ENCODE results near the gene SPRED2.

Gene SPRED2

DNA sequence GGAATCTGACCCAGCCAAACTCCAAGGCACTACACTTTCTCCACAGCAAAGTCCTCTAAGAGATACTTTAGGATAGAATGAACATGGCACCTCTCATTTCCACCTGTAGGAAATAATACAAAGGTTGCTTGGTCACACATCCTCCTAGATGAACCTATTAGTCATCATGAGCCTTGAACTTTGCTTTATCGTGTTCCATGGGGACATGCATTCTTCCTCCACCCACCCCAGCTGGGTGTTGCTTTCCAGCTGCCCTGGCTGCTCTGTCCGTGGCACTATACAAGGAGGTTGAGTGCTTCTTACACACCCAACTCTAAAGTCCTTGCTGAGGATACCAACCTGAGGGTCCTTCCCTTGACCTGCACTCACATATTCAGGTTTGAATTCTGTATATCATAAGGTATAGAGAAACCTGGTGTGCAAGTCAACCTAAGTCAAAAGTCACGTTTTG is 52.7 kb downstream of the SPRED2 start:
- Histone ChIP-seq H3K4me3 (ENCODE audit: insufficient read depth, low read depth, low read length) (no peak overlapping the region), H3K4me1 (ENCODE audit: control insufficient read depth, insufficient read depth, low read length) (peaks cover 12% of the 10 kb centered on the region), H3K27me3 (ENCODE audit: control insufficient read depth, insufficient read depth, low read length, poor library complexity, severe bottlenecking) (no peaks in the 10 kb centered on the region), H3K9me3 (ENCODE audit: control insufficient read depth, low read length) (no peaks in the 10 kb centered on the region), H3K36me3 (ENCODE audit: control insufficient read depth, insufficient read depth, low read length) (no peaks in the 10 kb centered on the region), H3K27ac (ENCODE audit: insufficient read depth, low read depth, low read length, poor library complexity, severe bottlenecking) (no peak overlapping the region)
- 92 to 99% methylated on average over 3 of the region's 3 CpGs for WGBS, 2 experiments

DNA sequence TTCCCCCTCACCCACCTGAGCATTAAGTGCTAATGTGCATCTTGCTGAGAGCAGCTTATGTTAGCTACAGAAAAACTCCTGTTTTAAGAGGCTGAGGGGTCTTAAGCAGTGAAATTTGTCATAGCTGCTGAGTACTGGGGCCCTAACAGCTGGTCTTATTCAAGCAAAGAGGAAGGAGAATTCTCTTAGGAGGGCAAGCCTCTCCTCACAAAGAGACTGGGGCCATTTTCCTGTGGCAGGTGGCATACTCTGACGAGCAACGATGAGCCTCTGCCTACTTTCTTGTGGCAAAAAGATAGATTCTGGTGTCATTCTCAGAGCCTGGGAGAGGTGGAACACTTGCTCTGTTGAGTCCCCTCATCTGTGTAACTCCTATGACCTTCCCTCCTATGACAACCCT is 53.2 kb downstream of the SPRED2 start:
- Histone ChIP-seq H3K4me3 (ENCODE audit: insufficient read depth, low read depth, low read length) (no peak overlapping the region), H3K4me1 (ENCODE audit: control insufficient read depth, insufficient read depth, low read length) (peaks cover 12% of the 10 kb centered on the region), H3K9me3 (ENCODE audit: control insufficient read depth, low read length) (no peaks in the 10 kb centered on the region), H3K36me3 (ENCODE audit: control insufficient read depth, insufficient read depth, low read length) (no peaks in the 10 kb centered on the region), H3K27ac (ENCODE audit: insufficient read depth, low read depth, low read length, poor library complexity, severe bottlenecking) (no peak overlapping the region), H3K27me3 (ENCODE audit: control insufficient read depth, insufficient read depth, low read length, poor library complexity, severe bottlenecking) (no peaks in the 10 kb centered on the region)
- WGBS, 2 experiments = 87 to 90% methylated on average over 2 of the region's 2 CpGs

DNA sequence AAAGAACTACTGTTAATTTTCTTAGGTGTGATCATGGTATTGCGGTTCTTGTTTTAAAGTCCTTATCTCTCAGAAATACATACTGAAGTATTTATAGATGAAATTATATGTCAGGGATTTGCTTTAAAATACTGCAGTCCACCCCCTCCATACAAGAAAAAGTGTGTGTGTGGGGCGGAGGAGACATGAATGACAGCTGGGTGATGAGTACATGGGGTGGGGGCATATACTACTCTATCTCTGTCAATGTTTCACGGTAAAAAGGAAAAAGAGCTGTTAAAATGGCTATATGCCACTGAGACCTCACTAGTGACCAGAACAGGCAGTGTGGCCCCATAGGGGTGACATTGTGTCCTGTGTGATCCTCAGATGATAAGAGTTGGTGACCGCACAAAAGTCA is 54.1 kb downstream of the SPRED2 start:
- 84 to 91% methylated on average over 3 of the region's 4 CpGs for WGBS, 2 experiments
- Histone ChIP-seq H3K4me3 (ENCODE audit: insufficient read depth, low read depth, low read length) (no peak overlapping the region), H3K27ac (ENCODE audit: insufficient read depth, low read depth, low read length, poor library complexity, severe bottlenecking) (no peak overlapping the region), H3K9me3 (ENCODE audit: control insufficient read depth, low read length) (no peaks in the 10 kb centered on the region), H3K36me3 (ENCODE audit: control insufficient read depth, insufficient read depth, low read length) (no peaks in the 10 kb centered on the region), H3K27me3 (ENCODE audit: control insufficient read depth, insufficient read depth, low read length, poor library complexity, severe bottlenecking) (no peaks in the 10 kb centered on the region), H3K4me1 (ENCODE audit: control insufficient read depth, insufficient read depth, low read length) (peaks cover 12% of the 10 kb centered on the region)

DNA sequence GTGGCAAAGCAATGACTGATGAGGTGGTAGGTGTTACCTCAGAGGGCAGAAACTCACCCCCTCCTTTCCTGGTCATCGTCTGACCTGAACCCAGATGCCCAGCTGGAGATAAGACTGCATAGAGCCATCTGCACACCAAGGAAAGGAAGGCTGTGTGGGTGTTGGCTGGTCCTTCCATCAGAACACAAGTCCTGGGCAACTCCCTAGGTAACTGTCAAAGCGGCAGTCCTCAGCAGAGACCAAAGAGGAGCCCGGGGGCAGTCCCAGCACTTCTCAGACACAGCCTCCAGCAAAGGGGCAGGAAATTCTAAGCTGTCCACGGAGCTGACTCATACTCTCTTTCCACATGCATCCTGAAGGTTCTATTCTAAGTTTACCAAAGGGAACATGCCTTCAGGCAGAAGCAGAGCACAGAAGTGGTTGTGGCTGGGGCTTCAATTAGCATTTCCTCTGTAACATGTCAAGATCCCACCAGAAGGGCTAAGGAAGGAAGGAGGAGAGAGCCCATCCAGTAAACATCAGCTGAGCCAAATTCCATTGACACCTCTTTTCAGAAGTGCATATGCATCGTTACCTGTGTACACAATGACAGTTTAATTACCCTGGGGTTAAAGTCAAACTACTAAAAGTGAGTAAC is 54.7 kb downstream of the SPRED2 start:
- no peaks in the 10 kb centered on the region for H3K9me3 ChIP-seq (ENCODE audit: control insufficient read depth, low read length)
- H3K27ac ChIP-seq (ENCODE audit: insufficient read depth, low read depth, low read length, poor library complexity, severe bottlenecking) = no peak overlapping the region
- H3K36me3 ChIP-seq (ENCODE audit: control insufficient read depth, insufficient read depth, low read length) = no peaks in the 10 kb centered on the region
- WGBS, 2 experiments = 54 to 57% methylated on average over 4 to 5 of the region's 5 CpGs
- peaks cover 6% of the 10 kb centered on the region for H3K4me1 ChIP-seq (ENCODE audit: control insufficient read depth, insufficient read depth, low read length)
- H3K27me3 ChIP-seq (ENCODE audit: control insufficient read depth, insufficient read depth, low read length, poor library complexity, severe bottlenecking) = no peaks in the 10 kb centered on the region
- no peak overlapping the region for H3K4me3 ChIP-seq (ENCODE audit: insufficient read depth, low read depth, low read length)

DNA sequence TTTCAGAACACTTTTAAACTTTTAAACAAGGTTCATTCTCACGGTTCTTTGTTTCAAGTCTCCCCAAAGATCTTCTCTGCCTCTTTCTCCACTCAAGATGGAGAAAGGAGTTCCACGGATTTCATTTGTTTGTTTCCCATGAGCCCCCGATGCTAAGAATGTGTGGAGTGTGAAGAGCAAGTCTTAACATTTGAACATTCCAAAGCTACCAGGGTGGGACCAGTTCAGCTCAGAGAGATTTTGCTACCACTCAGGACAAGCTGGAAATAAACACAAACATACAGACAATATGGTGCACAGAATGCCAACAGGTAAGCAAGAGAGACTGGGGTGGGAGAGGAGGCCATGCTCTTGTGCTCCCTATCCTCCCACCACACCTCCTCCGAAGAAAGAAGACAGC is 56.7 kb downstream of the SPRED2 start:
- H3K27ac ChIP-seq (ENCODE audit: insufficient read depth, low read depth, low read length, poor library complexity, severe bottlenecking) = no peak overlapping the region
- H3K27me3 ChIP-seq (ENCODE audit: control insufficient read depth, insufficient read depth, low read length, poor library complexity, severe bottlenecking) = no peaks in the 10 kb centered on the region
- H3K36me3 ChIP-seq (ENCODE audit: control insufficient read depth, insufficient read depth, low read length) = no peaks in the 10 kb centered on the region
- H3K4me3 ChIP-seq (ENCODE audit: insufficient read depth, low read depth, low read length) = no peak overlapping the region
- WGBS, 2 experiments = 93% methylated on average over 4 of the region's 4 CpGs
- peaks cover 11% of the 10 kb centered on the region for H3K4me1 ChIP-seq (ENCODE audit: control insufficient read depth, insufficient read depth, low read length)
- H3K9me3 ChIP-seq (ENCODE audit: control insufficient read depth, low read length) = no peaks in the 10 kb centered on the region

DNA sequence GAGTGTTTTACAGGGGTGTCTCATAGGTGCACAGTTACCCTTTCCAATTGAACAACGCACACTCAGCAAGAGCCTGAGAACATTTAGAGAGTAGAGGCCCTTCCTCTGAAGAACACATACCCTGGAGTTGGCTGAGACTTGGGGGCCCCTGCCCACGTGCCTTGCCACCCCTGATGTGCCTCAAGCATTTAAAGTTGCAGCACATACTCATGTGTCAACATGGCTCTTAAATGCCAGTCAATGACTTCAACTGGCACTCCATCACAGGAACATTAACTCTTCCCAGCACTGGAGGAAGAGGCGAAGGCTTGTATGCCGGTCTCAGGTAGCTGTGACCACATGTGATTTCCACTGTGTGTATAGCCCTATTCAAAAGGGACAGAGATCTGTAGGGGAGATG is 57.4 kb downstream of the SPRED2 start:
- Histone ChIP-seq H3K4me3 (ENCODE audit: insufficient read depth, low read depth, low read length) (no peak overlapping the region), H3K9me3 (ENCODE audit: control insufficient read depth, low read length) (no peaks in the 10 kb centered on the region), H3K36me3 (ENCODE audit: control insufficient read depth, insufficient read depth, low read length) (no peaks in the 10 kb centered on the region), H3K27ac (ENCODE audit: insufficient read depth, low read depth, low read length, poor library complexity, severe bottlenecking) (no peak overlapping the region), H3K27me3 (ENCODE audit: control insufficient read depth, insufficient read depth, low read length, poor library complexity, severe bottlenecking) (no peaks in the 10 kb centered on the region), H3K4me1 (ENCODE audit: control insufficient read depth, insufficient read depth, low read length) (peaks cover 13% of the 10 kb centered on the region)
- 92 to 95% methylated on average over 4 of the region's 4 CpGs for WGBS, 2 experiments

DNA sequence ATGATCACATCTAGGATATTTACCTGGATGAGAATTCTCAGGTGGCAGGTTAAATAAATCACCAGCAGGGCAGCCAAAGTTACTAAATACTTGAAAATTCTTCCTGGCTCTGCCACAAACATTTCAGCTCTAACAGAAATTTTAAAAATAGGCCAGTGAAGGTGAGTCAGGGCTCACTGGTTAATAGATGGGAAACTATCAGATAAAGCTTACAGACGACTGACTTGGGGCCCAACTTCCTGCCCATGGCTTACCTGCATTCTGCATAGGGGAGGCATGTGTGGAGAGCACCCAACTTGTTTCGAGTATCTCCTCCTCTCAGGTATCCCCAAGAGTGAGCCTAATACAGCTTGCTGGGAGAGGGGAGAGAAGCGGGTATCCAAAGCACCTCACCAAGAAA is 57.8 kb downstream of the SPRED2 start:
- Histone ChIP-seq H3K36me3 (ENCODE audit: control insufficient read depth, insufficient read depth, low read length) (no peaks in the 10 kb centered on the region), H3K27ac (ENCODE audit: insufficient read depth, low read depth, low read length, poor library complexity, severe bottlenecking) (no peak overlapping the region), H3K27me3 (ENCODE audit: control insufficient read depth, insufficient read depth, low read length, poor library complexity, severe bottlenecking) (no peaks in the 10 kb centered on the region), H3K4me3 (ENCODE audit: insufficient read depth, low read depth, low read length) (no peak overlapping the region), H3K9me3 (ENCODE audit: control insufficient read depth, low read length) (no peaks in the 10 kb centered on the region), H3K4me1 (ENCODE audit: control insufficient read depth, insufficient read depth, low read length) (peaks cover 13% of the 10 kb centered on the region)
- 92 to 98% methylated on average over 3 of the region's 3 CpGs for WGBS, 2 experiments

DNA sequence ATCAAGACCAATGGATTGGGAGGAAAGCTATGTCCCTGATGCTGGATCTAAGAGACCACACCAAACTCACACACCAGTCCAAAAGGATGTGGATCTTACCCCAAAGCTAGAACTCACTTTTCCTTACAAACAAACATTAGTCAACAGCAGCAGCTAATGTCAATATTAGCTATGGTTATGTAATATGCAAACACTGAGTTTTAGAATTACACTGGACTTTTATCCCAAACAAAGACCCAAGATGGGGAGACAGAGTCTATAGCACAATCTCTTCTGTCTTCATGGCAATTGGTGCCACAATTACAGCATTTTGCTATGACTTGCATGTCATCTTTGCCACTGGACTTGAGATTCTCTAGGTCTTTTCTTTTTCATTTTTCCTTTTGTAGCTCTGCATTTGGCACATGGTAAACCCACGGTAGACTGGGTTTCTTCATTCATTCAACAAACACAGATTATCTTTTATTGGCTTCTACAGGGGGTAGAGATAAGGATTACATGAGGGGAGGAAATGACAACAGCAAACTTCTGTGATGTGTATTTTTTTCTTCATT is 59.0 kb downstream of the SPRED2 start:
- H3K36me3 ChIP-seq (ENCODE audit: control insufficient read depth, insufficient read depth, low read length) = no peaks in the 10 kb centered on the region
- H3K9me3 ChIP-seq (ENCODE audit: control insufficient read depth, low read length) = no peaks in the 10 kb centered on the region
- 100% methylated on average over 1 of the region's 1 CpG for WGBS, 2 experiments
- H3K27ac ChIP-seq (ENCODE audit: insufficient read depth, low read depth, low read length, poor library complexity, severe bottlenecking) = no peak overlapping the region
- H3K4me3 ChIP-seq (ENCODE audit: insufficient read depth, low read depth, low read length) = no peak overlapping the region
- H3K4me1 ChIP-seq (ENCODE audit: control insufficient read depth, insufficient read depth, low read length) = peaks cover 13% of the 10 kb centered on the region
- no peaks in the 10 kb centered on the region for H3K27me3 ChIP-seq (ENCODE audit: control insufficient read depth, insufficient read depth, low read length, poor library complexity, severe bottlenecking)

DNA sequence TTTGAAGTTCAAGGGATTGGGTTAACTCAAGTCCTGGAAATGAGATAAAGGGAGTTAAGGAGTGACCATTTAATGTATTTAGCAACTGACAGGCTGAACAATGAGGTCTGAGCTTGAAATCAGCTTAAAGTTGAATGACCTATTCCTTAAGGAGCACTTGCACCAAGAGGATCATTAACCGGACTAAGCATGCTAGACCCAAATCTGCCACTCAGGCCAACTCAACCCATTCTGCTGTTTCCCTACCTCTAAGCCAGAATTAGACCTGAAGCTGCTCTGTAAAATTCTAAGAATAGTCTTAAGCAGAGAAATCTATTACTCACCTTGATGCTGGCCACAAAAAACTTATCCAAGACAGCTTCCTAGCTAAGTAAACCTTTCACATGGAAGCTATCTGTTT is 59.8 kb downstream of the SPRED2 start:
- no peaks in the 10 kb centered on the region for H3K36me3 ChIP-seq (ENCODE audit: control insufficient read depth, insufficient read depth, low read length)
- WGBS, 2 experiments = 93% methylated on average over 1 of the region's 1 CpG
- H3K27me3 ChIP-seq (ENCODE audit: control insufficient read depth, insufficient read depth, low read length, poor library complexity, severe bottlenecking) = no peaks in the 10 kb centered on the region
- H3K4me3 ChIP-seq (ENCODE audit: insufficient read depth, low read depth, low read length) = no peak overlapping the region
- no peaks in the 10 kb centered on the region for H3K9me3 ChIP-seq (ENCODE audit: control insufficient read depth, low read length)
- H3K27ac ChIP-seq (ENCODE audit: insufficient read depth, low read depth, low read length, poor library complexity, severe bottlenecking) = no peak overlapping the region
- peaks cover 8% of the 10 kb centered on the region for H3K4me1 ChIP-seq (ENCODE audit: control insufficient read depth, insufficient read depth, low read length)

DNA sequence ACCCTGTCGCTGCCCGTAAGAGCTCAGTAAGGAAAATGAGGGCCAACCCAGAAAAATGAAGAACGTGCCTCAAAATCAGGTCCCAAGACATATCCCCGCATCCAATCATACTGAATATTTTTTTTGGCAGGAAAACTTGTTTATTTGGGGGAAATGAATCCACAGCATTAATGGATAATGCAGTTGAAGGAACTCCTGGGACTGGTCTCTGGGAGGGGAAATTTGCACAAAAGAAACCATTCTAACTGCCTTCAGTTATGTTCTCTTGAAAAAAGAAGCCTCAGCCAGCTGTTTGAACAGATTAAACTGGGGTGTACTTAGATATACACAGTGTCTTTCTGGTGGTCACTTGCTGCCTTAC is 61.3 kb downstream of the SPRED2 start:
- peaks cover 8% of the 10 kb centered on the region for H3K4me1 ChIP-seq (ENCODE audit: control insufficient read depth, insufficient read depth, low read length)
- H3K36me3 ChIP-seq (ENCODE audit: control insufficient read depth, insufficient read depth, low read length) = no peaks in the 10 kb centered on the region
- H3K9me3 ChIP-seq (ENCODE audit: control insufficient read depth, low read length) = no peaks in the 10 kb centered on the region
- H3K27me3 ChIP-seq (ENCODE audit: control insufficient read depth, insufficient read depth, low read length, poor library complexity, severe bottlenecking) = no peaks in the 10 kb centered on the region
- 87 to 88% methylated on average over 4 of the region's 4 CpGs for WGBS, 2 experiments
- H3K4me3 ChIP-seq (ENCODE audit: insufficient read depth, low read depth, low read length) = no peak overlapping the region
- H3K27ac ChIP-seq (ENCODE audit: insufficient read depth, low read depth, low read length, poor library complexity, severe bottlenecking) = no peak overlapping the region

Measured in ectodermal cell (in vitro differentiated cells).